GM23248 (cell line): Measurements from ENCODE around the gene FNDC11. TPM values are rescaled to one million over a fixed set of nuclear protein-coding genes. Genes with fewer than 3 reads are reported as not detected.

ENCODE experiments used
- DNase-seq: peaks from one replicate; pipeline ENCODE4 v3.0.0-alpha.2; 2015
- H2AFZ ChIP-seq: fragments of 200-600 bp; sonication (generic); 2 replicates; pipeline ENCODE4 v1.6.1; 2016; ENCODE audit warnings: antibody characterized with exemption
- H3F3A ChIP-seq: fragments of 200-600 bp; sonication (generic); 2 replicates; pipeline ENCODE4 v1.6.1; 2016; ENCODE audit warnings: mild to moderate bottlenecking, antibody characterized with exemption, mixed run types; ENCODE audit not compliant: insufficient read depth
- H3K27ac ChIP-seq: fragments of 200-600 bp; sonication (generic); 2 replicates; pipeline ENCODE4 v1.5.1; 2016; ENCODE audit warnings: mild to moderate bottlenecking
- H3K27me3 ChIP-seq: fragments of 200-600 bp; sonication (generic); replicated peaks from 2 replicates; pipeline ENCODE4 v1.6.1; 2016; ENCODE audit warnings: mild to moderate bottlenecking; ENCODE audit not compliant: insufficient read depth
- H3K36me3 ChIP-seq: fragments of 200-600 bp; sonication (generic); 2 replicates; pipeline ENCODE4 v1.6.1; 2016; ENCODE audit warnings: low read depth, mild to moderate bottlenecking
- H3K4me1 ChIP-seq: fragments of 200-600 bp; sonication (generic); 2 replicates; pipeline ENCODE4 v1.6.1; 2016; ENCODE audit warnings: mild to moderate bottlenecking; ENCODE audit not compliant: insufficient read depth
- H3K4me2 ChIP-seq: fragments of 200-600 bp; sonication (generic); one replicate; pipeline ENCODE4 v1.6.1; 2016; ENCODE audit warnings: mild to moderate bottlenecking; ENCODE audit not compliant: unreplicated experiment
- H3K4me3 ChIP-seq: fragments of 200-600 bp; sonication (generic); 2 replicates; pipeline ENCODE4 v1.5.1; 2016; ENCODE audit warnings: mild to moderate bottlenecking
- H3K79me2 ChIP-seq: fragments of 200-600 bp; sonication (generic); 2 replicates; pipeline ENCODE4 v1.6.1; 2016; ENCODE audit warnings: mild to moderate bottlenecking; ENCODE audit not compliant: insufficient read depth
- H3K9ac ChIP-seq: fragments of 200-600 bp; sonication (generic); 2 replicates; pipeline ENCODE4 v1.6.1; 2016; ENCODE audit warnings: mild to moderate bottlenecking
- H3K9me2 ChIP-seq: fragments of 200-600 bp; sonication (generic); 2 replicates; pipeline ENCODE4 v1.6.1; 2016; ENCODE audit warnings: mixed run types, mild to moderate bottlenecking, moderate library complexity; ENCODE audit not compliant: insufficient read depth
- H3K9me3 ChIP-seq: fragments of 200-600 bp; sonication (generic); one replicate; pipeline ENCODE4 v1.6.1; 2017; ENCODE audit warnings: low read depth
- H4K20me1 ChIP-seq: fragments of 200-600 bp; sonication (generic); 2 replicates; pipeline ENCODE4 v1.6.0; 2016; ENCODE audit not compliant: insufficient read depth
- EZH2 ChIP-seq: fragments of 200-600 bp; sonication (generic); IDR thresholded peaks from 2 replicates; pipeline ENCODE4 v1.6.1; 2018; ENCODE audit warnings: antibody characterized with exemption, mild to moderate bottlenecking; ENCODE audit not compliant: insufficient read depth, poor library complexity, severe bottlenecking
- EZH2phosphoT487 ChIP-seq: fragments of 200-600 bp; sonication (generic); IDR thresholded peaks from 2 replicates; pipeline ENCODE4 v1.6.1; 2018; ENCODE audit warnings: antibody characterized with exemption, moderate library complexity, mild to moderate bottlenecking, low read depth; ENCODE audit not compliant: insufficient read depth
- WGBS, 2 experiments: methylation state at CpG; one replicate each; pipeline ENCODE4 v1.1.6; 2015 to 2017; ENCODE audit warnings: low lambda C conversion rate in 2 of 2, low coverage in 1 of 2; ENCODE audit errors: missing lambda C conversion rate in 2 of 2; 5-methylcytosine and 5-hydroxymethylcytosine counted together
- in situ Hi-C: fragments of 300-500 bp; cut with MboI; formaldehyde crosslinking; loops from 2 replicates; pipeline ENCODE4 v1.15.0; 2020
- polyA plus RNA-seq: library from polyadenylated mRNA; unstranded; fragments of >200 nt; fragmentation: Nextera tagmentation; extraction: Ambion mirVana; gene quantifications from 2 replicates; pipeline ENCODE4 v1.2.1, GENCODE V29; 2016
- total RNA-seq: library from RNA; depleted of rRNA; stranded (reverse); fragments of >200 nt; shearing (Covaris generic); gene quantifications from 2 replicates; pipeline ENCODE4 v1.2.3, GENCODE V29; 2014

Gene FNDC11
- total and polyA plus RNA-seq, 2 experiments from 2014 or later: 0.15 to 0.65 TPM

- in situ Hi-C loops: no loop called here
- Histone ChIP-seq H3K36me3 (no peaks in the 10 kb centered on the region), H3K4me1 (0 out of 2 replicates have a peak, but pooled peaks cover 2% of the 10 kb centered on the region), H3K79me2 (peaks cover 8% of the 10 kb centered on the region), H2AFZ (no peak overlapping the region), H3K9me2 (no peaks in the 10 kb centered on the region), H3K4me3 (no peak overlapping the region), H3K9ac (no peak overlapping the region), H3K27ac (no peak overlapping the region), H3K4me2 (no peak overlapping the region), H3K27me3 (no peaks in the 10 kb centered on the region), H3K9me3 (no peaks in the 10 kb centered on the region), H4K20me1 (peaks cover 4% of the 10 kb centered on the region; the same call in 1 of the 2 replicates), H3F3A (no peaks in the 10 kb centered on the region)
- no peak for TF ChIP-seq EZH2phosphoT487
- TF ChIP-seq EZH2: no peak
- 90 to 91% methylated on average over 23 to 32 of the region's 32 CpGs for WGBS, 2 experiments
- no peak for DNase-seq
Observed at GRCh38 chr20:63517376-63518309, 36.3 kb upstream of the FNDC11 start.

GRCh38 chr20:63518351-63518861 lies 35.6 kb upstream of the FNDC11 start:
- H3K36me3 ChIP-seq: no peaks in the 10 kb centered on the region
- no peaks in the 10 kb centered on the region for H3K9me2 ChIP-seq
- H3K79me2 ChIP-seq: peaks cover 8% of the 10 kb centered on the region
- no peak overlapping the region for H3K4me3 ChIP-seq
- H3K9me3 ChIP-seq: no peaks in the 10 kb centered on the region
- DNase-seq: no peak
- no peak for TF ChIP-seq EZH2
- no peak for TF ChIP-seq EZH2phosphoT487
- no peak overlapping the region for H2AFZ ChIP-seq
- no peak overlapping the region for H3K27ac ChIP-seq
- H3K27me3 ChIP-seq: no peaks in the 10 kb centered on the region
- H4K20me1 ChIP-seq: peaks cover 4% of the 10 kb centered on the region; the same call in 1 of the 2 replicates
- in situ Hi-C loops: no loop called here
- no peak overlapping the region for H3K4me2 ChIP-seq
- H3F3A ChIP-seq: no peaks in the 10 kb centered on the region
- H3K4me1 ChIP-seq: 0 out of 2 replicates have a peak, but pooled peaks cover 2% of the 10 kb centered on the region
- WGBS, 2 experiments: 90 to 94% methylated on average over 20 of the region's 20 CpGs
- H3K9ac ChIP-seq: no peak overlapping the region

DNA sequence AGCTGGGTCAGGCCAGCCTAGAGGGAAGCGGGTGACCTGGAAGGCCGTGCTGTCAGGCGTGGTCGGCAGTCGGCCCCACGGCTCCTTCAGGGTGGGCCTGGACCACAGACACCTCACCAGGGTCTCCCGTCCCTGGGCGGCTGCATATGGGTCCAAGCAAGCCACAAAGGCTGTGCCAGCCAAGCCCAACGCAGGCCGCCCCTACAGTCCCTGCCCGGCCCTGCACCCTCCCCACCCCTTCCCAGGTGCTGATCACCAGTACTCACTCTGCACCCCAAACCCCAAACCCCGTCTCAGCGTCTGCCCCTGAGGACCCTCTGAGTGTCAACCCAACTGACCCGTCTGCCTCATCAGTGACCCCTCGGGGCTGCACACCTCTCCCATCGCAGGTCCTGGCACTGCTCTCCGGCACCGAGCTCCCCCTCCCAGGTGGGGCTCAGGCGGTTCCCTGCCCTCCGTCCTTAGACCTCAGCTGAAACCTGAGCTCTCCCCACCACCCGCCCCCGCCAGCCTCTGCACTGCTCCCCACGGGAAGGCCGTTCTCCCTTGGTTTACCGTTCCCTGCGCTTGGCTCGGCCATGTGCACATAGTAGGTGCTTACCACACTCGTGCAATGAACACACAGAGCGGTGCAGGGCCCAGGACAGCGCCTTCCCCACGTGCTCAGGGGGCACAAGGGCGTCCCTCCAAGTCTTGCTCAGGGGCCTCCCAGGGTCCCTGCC lies 34.9 kb upstream of the FNDC11 start:
- 0 out of 2 replicates have a peak, but pooled peaks cover 4% of the 10 kb centered on the region for H3K36me3 ChIP-seq
- TF ChIP-seq EZH2phosphoT487 (no peak), EZH2 (no peak)
- H3K27ac ChIP-seq: no peak overlapping the region
- 63 to 71% methylated on average over 19 to 32 of the region's 32 CpGs for WGBS, 2 experiments
- no peaks in the 10 kb centered on the region for H3K9me2 ChIP-seq
- H3K9me3 ChIP-seq: no peaks in the 10 kb centered on the region
- no peak for DNase-seq
- H3K4me1 ChIP-seq: 0 out of 2 replicates have a peak, but pooled peaks cover 2% of the 10 kb centered on the region
- H4K20me1 ChIP-seq: peaks cover 4% of the 10 kb centered on the region; the same call in 1 of the 2 replicates
- peaks cover 8% of the 10 kb centered on the region for H3K79me2 ChIP-seq
- H3K9ac ChIP-seq: peak overlapping the region; percentile 95
- peak overlapping the region; percentile 79 for H3K4me2 ChIP-seq
- peak overlapping the region; percentile 85 for H2AFZ ChIP-seq
- H3F3A ChIP-seq: peaks cover 7% of the 10 kb centered on the region; the same call in 1 of the 2 replicates
- in situ Hi-C loops: no loop called here
- no peaks in the 10 kb centered on the region for H3K27me3 ChIP-seq
- H3K4me3 ChIP-seq: peak overlapping the region; percentile 83
